ENCODE results near the gene NAA50.

NAA50 gene

GRCh38 chr3:113690482-113690881 is 55.6 kb downstream of the NAA50 start:
- Histone ChIP-seq H3K9ac (ENCODE audit: low read length) (no peak overlapping the region), H3K79me2 (ENCODE audit: low read length) (peaks cover 33% of the 10 kb centered on the region), H3F3A (ENCODE audit: insufficient read depth, low read length) (0 out of 2 replicates have a peak, but pooled peaks cover under 1% of the 10 kb centered on the region), H3K4me2 (ENCODE audit: low read depth, low read length) (no peak overlapping the region), H3K36me3 (replicated peaks; ENCODE audit: insufficient read depth, low read length) (no peaks in the 10 kb centered on the region), H3K27me3 (replicated peaks; ENCODE audit: insufficient read depth, low read length) (no peaks in the 10 kb centered on the region), H3K9me2 (replicated peaks; ENCODE audit: insufficient read depth, low read length) (no peaks in the 10 kb centered on the region), H3K9me3 (replicated peaks; ENCODE audit: insufficient read depth, low read length) (no peaks in the 10 kb centered on the region), H2AFZ (ENCODE audit: low read length) (no peak overlapping the region), H3K4me3 (ENCODE audit: low read length) (no peak overlapping the region), H3K27ac (ENCODE audit: low read length) (no peak overlapping the region), H3K4me1 (ENCODE audit: low read length) (no peaks in the 10 kb centered on the region), H4K20me1 (ENCODE audit: insufficient read depth, low read length) (no peaks in the 10 kb centered on the region)
- TF ChIP-seq EZH2 (optimal IDR thresholded peaks at IDR 0.05; ENCODE audit: low read depth, low read length) (no peak), EZH2phosphoT487 (IDR thresholded peaks at IDR 0.05; ENCODE audit: low read length) (no peak), CTCF (IDR thresholded peaks at IDR 0.05; ENCODE audit: low read length) (no peak)
- no peak for DNase-seq

- Histone ChIP-seq H3K9ac (ENCODE audit: low read length) (no peak overlapping the region), H3K36me3 (replicated peaks; ENCODE audit: insufficient read depth, low read length) (no peaks in the 10 kb centered on the region), H3K4me3 (ENCODE audit: low read length) (no peak overlapping the region), H3F3A (ENCODE audit: insufficient read depth, low read length) (no peaks in the 10 kb centered on the region), H2AFZ (ENCODE audit: low read length) (no peak overlapping the region), H3K4me1 (ENCODE audit: low read length) (no peaks in the 10 kb centered on the region), H3K9me3 (replicated peaks; ENCODE audit: insufficient read depth, low read length) (no peaks in the 10 kb centered on the region), H3K27me3 (replicated peaks; ENCODE audit: insufficient read depth, low read length) (no peaks in the 10 kb centered on the region), H3K4me2 (ENCODE audit: low read depth, low read length) (no peak overlapping the region), H3K9me2 (replicated peaks; ENCODE audit: insufficient read depth, low read length) (no peaks in the 10 kb centered on the region), H3K79me2 (ENCODE audit: low read length) (no peaks in the 10 kb centered on the region), H4K20me1 (ENCODE audit: insufficient read depth, low read length) (no peaks in the 10 kb centered on the region), H3K27ac (ENCODE audit: low read length) (no peak overlapping the region)
- DNase-seq: no peak
- TF ChIP-seq CTCF (IDR thresholded peaks at IDR 0.05; ENCODE audit: low read length): no peak
- TF ChIP-seq EZH2 (optimal IDR thresholded peaks at IDR 0.05; ENCODE audit: low read depth, low read length): no peak
- TF ChIP-seq EZH2phosphoT487 (IDR thresholded peaks at IDR 0.05; ENCODE audit: low read length): no peak
Measured at GRCh38 chr3:113685956-113686721, 59.9 kb downstream of the NAA50 start.

- Histone ChIP-seq H4K20me1 (ENCODE audit: insufficient read depth, low read length) (no peaks in the 10 kb centered on the region), H2AFZ (ENCODE audit: low read length) (no peak overlapping the region), H3K9me2 (replicated peaks; ENCODE audit: insufficient read depth, low read length) (no peaks in the 10 kb centered on the region), H3K27ac (ENCODE audit: low read length) (no peak overlapping the region), H3K27me3 (replicated peaks; ENCODE audit: insufficient read depth, low read length) (no peaks in the 10 kb centered on the region), H3F3A (ENCODE audit: insufficient read depth, low read length) (no peaks in the 10 kb centered on the region), H3K9me3 (replicated peaks; ENCODE audit: insufficient read depth, low read length) (no peaks in the 10 kb centered on the region), H3K79me2 (ENCODE audit: low read length) (no peaks in the 10 kb centered on the region), H3K4me3 (ENCODE audit: low read length) (no peak overlapping the region), H3K4me2 (ENCODE audit: low read depth, low read length) (no peak overlapping the region), H3K9ac (ENCODE audit: low read length) (no peak overlapping the region), H3K36me3 (replicated peaks; ENCODE audit: insufficient read depth, low read length) (no peaks in the 10 kb centered on the region), H3K4me1 (ENCODE audit: low read length) (no peaks in the 10 kb centered on the region)
- no peak for DNase-seq
- TF ChIP-seq CTCF (IDR thresholded peaks at IDR 0.05; ENCODE audit: low read length) (no peak), EZH2 (optimal IDR thresholded peaks at IDR 0.05; ENCODE audit: low read depth, low read length) (no peak), EZH2phosphoT487 (IDR thresholded peaks at IDR 0.05; ENCODE audit: low read length) (no peak)
Measured at GRCh38 chr3:113685124-113685523, 60.9 kb downstream of the NAA50 start.

Data from MM.1S (cell line).